Measurements from ENCODE around the gene ZNF431.

ZNF431 gene

GRCh38 chr19:21141787-21142464 is at the start of gene ZNF431:
Gene ZNF431, plus strand, starts transcription at chr19:21142040. Its CDS starts 144 bp downstream, at chr19:21142184.
- peak; percentile 100 for ATAC-seq (replicated peaks; ENCODE audit: extremely low read depth, poor library complexity, severe bottlenecking)
- Mint-ChIP-seq H3K36me3 (ENCODE audit: insufficient read depth) (peaks cover 44% of the 10 kb centered on the region), H3K4me3 (peak within 1 kb of the TSS; percentile 93), H3K9me3 (no peaks in the 10 kb centered on the region), H3K27me3 (no peaks in the 10 kb centered on the region), H3K4me1 (peaks cover 42% of the 10 kb centered on the region), H3K27ac (ENCODE audit: low read depth) (peak within 1 kb of the TSS; percentile 96)
- DNase-seq (ENCODE audit: low spot score in 2 of 2), result peak; percentile 74 to 87

- Mint-ChIP-seq H3K27me3 (no peaks in the 10 kb centered on the region), H3K9me3 (no peaks in the 10 kb centered on the region), H3K36me3 (ENCODE audit: insufficient read depth) (no peaks in the 10 kb centered on the region), H3K4me1 (peaks cover 19% of the 10 kb centered on the region), H3K4me3 (no peak overlapping the region), H3K27ac (ENCODE audit: low read depth) (no peak overlapping the region)
- ATAC-seq (replicated peaks; ENCODE audit: extremely low read depth, poor library complexity, severe bottlenecking) (no peak), DNase-seq (ENCODE audit: low spot score in 2 of 2) (no peak)
Observed at GRCh38 chr19:21092109-21092508, 49.7 kb upstream of the ZNF431 start.

GRCh38 chr19:21094347-21095025 is 47.4 kb upstream of the ZNF431 start:
- H3K9me3 Mint-ChIP-seq, result no peaks in the 10 kb centered on the region
- no peaks in the 10 kb centered on the region for H3K27me3 Mint-ChIP-seq
- H3K4me3 Mint-ChIP-seq, result no peak overlapping the region
- H3K4me1 Mint-ChIP-seq, result peaks cover 19% of the 10 kb centered on the region
- peaks cover 6% of the 10 kb centered on the region for H3K36me3 Mint-ChIP-seq (ENCODE audit: insufficient read depth)
- H3K27ac Mint-ChIP-seq (ENCODE audit: low read depth), result no peak overlapping the region
- DNase-seq (ENCODE audit: low spot score in 2 of 2) (no peak), ATAC-seq (replicated peaks; ENCODE audit: extremely low read depth, poor library complexity, severe bottlenecking) (no peak)

GRCh38 chr19:21098291-21098690 is 43.5 kb upstream of the ZNF431 start:
- no peaks in the 10 kb centered on the region for H3K27me3 Mint-ChIP-seq
- H3K9me3 Mint-ChIP-seq, result no peaks in the 10 kb centered on the region
- peaks cover 9% of the 10 kb centered on the region for H3K36me3 Mint-ChIP-seq (ENCODE audit: insufficient read depth)
- peaks cover 19% of the 10 kb centered on the region for H3K4me1 Mint-ChIP-seq
- H3K27ac Mint-ChIP-seq (ENCODE audit: low read depth), result no peak overlapping the region
- no peak for ATAC-seq (replicated peaks; ENCODE audit: extremely low read depth, poor library complexity, severe bottlenecking)
- no peak for DNase-seq (ENCODE audit: low spot score in 2 of 2)
- no peak overlapping the region for H3K4me3 Mint-ChIP-seq

- Mint-ChIP-seq H3K4me3 (no peak overlapping the region), H3K27me3 (no peaks in the 10 kb centered on the region), H3K36me3 (ENCODE audit: insufficient read depth) (peaks cover 15% of the 10 kb centered on the region), H3K4me1 (no peaks in the 10 kb centered on the region), H3K27ac (ENCODE audit: low read depth) (no peak overlapping the region), H3K9me3 (no peaks in the 10 kb centered on the region)
- DNase-seq (ENCODE audit: low spot score in 2 of 2), result no peak
- no peak for ATAC-seq (replicated peaks; ENCODE audit: extremely low read depth, poor library complexity, severe bottlenecking)
Observed at GRCh38 chr19:21101521-21102242, 40.2 kb upstream of the ZNF431 start.

GRCh38 chr19:21109116-21109515 is 32.7 kb upstream of the ZNF431 start:
- no peak overlapping the region for H3K27ac Mint-ChIP-seq (ENCODE audit: low read depth)
- peaks cover 12% of the 10 kb centered on the region for H3K36me3 Mint-ChIP-seq (ENCODE audit: insufficient read depth)
- no peak for ATAC-seq (replicated peaks; ENCODE audit: extremely low read depth, poor library complexity, severe bottlenecking)
- no peaks in the 10 kb centered on the region for H3K27me3 Mint-ChIP-seq
- DNase-seq (ENCODE audit: low spot score in 2 of 2), result no peak
- H3K9me3 Mint-ChIP-seq, result peaks cover 5% of the 10 kb centered on the region
- no peaks in the 10 kb centered on the region for H3K4me1 Mint-ChIP-seq
- H3K4me3 Mint-ChIP-seq, result no peak overlapping the region

- Mint-ChIP-seq H3K27me3 (no peaks in the 10 kb centered on the region), H3K27ac (ENCODE audit: low read depth) (no peak overlapping the region), H3K9me3 (peaks cover 14% of the 10 kb centered on the region), H3K36me3 (ENCODE audit: insufficient read depth) (peaks cover 10% of the 10 kb centered on the region), H3K4me1 (no peaks in the 10 kb centered on the region), H3K4me3 (no peak overlapping the region)
- no peak for ATAC-seq (replicated peaks; ENCODE audit: extremely low read depth, poor library complexity, severe bottlenecking)
- no peak for DNase-seq (ENCODE audit: low spot score in 2 of 2)
Observed at GRCh38 chr19:21110183-21110582, 31.7 kb upstream of the ZNF431 start.

- H3K9me3 Mint-ChIP-seq, result peaks cover 22% of the 10 kb centered on the region
Observed at GRCh38 chr19:21115430-21115829, 26.4 kb upstream of the ZNF431 start.

GRCh38 chr19:21117041-21117907 is 24.6 kb upstream of the ZNF431 start:
- H3K36me3 Mint-ChIP-seq (ENCODE audit: insufficient read depth), result peaks cover 4% of the 10 kb centered on the region

More at GRCh38 chr19:21115430-21115829, 26.4 kb upstream of the ZNF431 start:
- Mint-ChIP-seq H3K4me3 (no peak overlapping the region), H3K36me3 (ENCODE audit: insufficient read depth) (peaks cover 7% of the 10 kb centered on the region), H3K27me3 (no peaks in the 10 kb centered on the region), H3K27ac (ENCODE audit: low read depth) (no peak overlapping the region), H3K4me1 (no peaks in the 10 kb centered on the region)
- no peak for DNase-seq (ENCODE audit: low spot score in 2 of 2)
- no peak for ATAC-seq (replicated peaks; ENCODE audit: extremely low read depth, poor library complexity, severe bottlenecking)

GRCh38 chr19:21126078-21126477 is 15.8 kb upstream of the ZNF431 start:
- ATAC-seq (replicated peaks; ENCODE audit: extremely low read depth, poor library complexity, severe bottlenecking), result no peak
- H3K27ac Mint-ChIP-seq (ENCODE audit: low read depth), result no peak overlapping the region
- H3K27me3 Mint-ChIP-seq, result no peaks in the 10 kb centered on the region
- H3K36me3 Mint-ChIP-seq (ENCODE audit: insufficient read depth), result peaks cover 4% of the 10 kb centered on the region
- no peak for DNase-seq (ENCODE audit: low spot score in 2 of 2)
- H3K9me3 Mint-ChIP-seq, result no peaks in the 10 kb centered on the region
- H3K4me1 Mint-ChIP-seq, result no peaks in the 10 kb centered on the region
- H3K4me3 Mint-ChIP-seq, result no peak overlapping the region

More at GRCh38 chr19:21117041-21117907, 24.6 kb upstream of the ZNF431 start:
- ATAC-seq (replicated peaks; ENCODE audit: extremely low read depth, poor library complexity, severe bottlenecking) (no peak), DNase-seq (ENCODE audit: low spot score in 2 of 2) (no peak)
- Mint-ChIP-seq H3K9me3 (peaks cover 22% of the 10 kb centered on the region), H3K4me1 (no peaks in the 10 kb centered on the region), H3K27me3 (no peaks in the 10 kb centered on the region), H3K27ac (ENCODE audit: low read depth) (no peak overlapping the region), H3K4me3 (no peak overlapping the region)

- no peak overlapping the region for H3K4me3 Mint-ChIP-seq
- no peak overlapping the region for H3K27ac Mint-ChIP-seq (ENCODE audit: low read depth)
- ATAC-seq (replicated peaks; ENCODE audit: extremely low read depth, poor library complexity, severe bottlenecking) (no peak), DNase-seq (ENCODE audit: low spot score in 2 of 2) (no peak)
- H3K36me3 Mint-ChIP-seq (ENCODE audit: insufficient read depth), result peaks cover 4% of the 10 kb centered on the region
- H3K9me3 Mint-ChIP-seq, result no peaks in the 10 kb centered on the region
- no peaks in the 10 kb centered on the region for H3K4me1 Mint-ChIP-seq
- H3K27me3 Mint-ChIP-seq, result no peaks in the 10 kb centered on the region
Observed at GRCh38 chr19:21127001-21127400, 14.8 kb upstream of the ZNF431 start.

GRCh38 chr19:21127898-21128297 is 13.9 kb upstream of the ZNF431 start:
- no peak for DNase-seq (ENCODE audit: low spot score in 2 of 2)
- Mint-ChIP-seq H3K27me3 (no peaks in the 10 kb centered on the region), H3K36me3 (ENCODE audit: insufficient read depth) (peaks cover 4% of the 10 kb centered on the region), H3K27ac (ENCODE audit: low read depth) (no peak overlapping the region), H3K4me3 (no peak overlapping the region), H3K4me1 (no peaks in the 10 kb centered on the region), H3K9me3 (no peaks in the 10 kb centered on the region)
- ATAC-seq (replicated peaks; ENCODE audit: extremely low read depth, poor library complexity, severe bottlenecking), result no peak
